Lower lobe of right lung (tissue), 2 donors: ENCODE data around the gene IFNLR1. TPM values are rescaled to one million over a fixed set of nuclear protein-coding genes. Genes with fewer than 3 reads are reported as not detected.
A peak's percentile ranks its signal among the peaks of the same experiment; 100 is the strongest.

Experiments
- ATAC-seq, 2 donors: fragments of 200-7000 bp; cut with Tn5 transposase; one replicate each; pipeline ENCODE4 v1.9.1; 2020 to 2022; ENCODE audit warnings: mild to moderate bottlenecking in 2 of 2, moderate library complexity in 2 of 2
- DNase-seq: peaks from one replicate; pipeline ENCODE4 v3.0.0-alpha.2; 2020
- H3K27ac ChIP-seq: fragments of 200-600 bp; one replicate; pipeline ENCODE4 v1.8.0; 2022
- H3K27me3 ChIP-seq: fragments of 200-600 bp; one replicate; pipeline ENCODE4 v1.8.0; 2022; ENCODE audit warnings: low read depth
- H3K36me3 ChIP-seq: fragments of 200-600 bp; one replicate; pipeline ENCODE4 v1.8.0; 2022; ENCODE audit warnings: mild to moderate bottlenecking
- H3K4me1 ChIP-seq: fragments of 200-600 bp; one replicate; pipeline ENCODE4 v1.8.0; 2022
- H3K4me3 ChIP-seq: fragments of 200-600 bp; one replicate; pipeline ENCODE4 v1.8.0; 2022; ENCODE audit warnings: mild to moderate bottlenecking
- H3K9me3 ChIP-seq: fragments of 200-600 bp; one replicate; pipeline ENCODE4 v1.8.0; 2022
- CTCF ChIP-seq: fragments of 200-600 bp; IDR thresholded peaks from one replicate; pipeline ENCODE4 v1.8.0; 2022; ENCODE audit warnings: antibody characterized with exemption, mild to moderate bottlenecking
- intact Hi-C: fragments of 100-400 bp; cut with DNase I; formaldehyde crosslinking; loops from one replicate; pipeline ENCODE4 v1.11.0; 2022
- total RNA-seq: library from RNA; stranded (reverse); fragmentation: NEBNext Ultra II Directional; extraction: Animal tissue kit (Norgen Biotek cat#: 25700); gene quantifications from one replicate; pipeline ENCODE4 v1.2.1, GENCODE V29; 2021
- donor health status: DM: no; HTN: yes; CAD: no; lungs with severe emphysema.

The IFNLR1 gene
- total RNA-seq, 1 donor from 2014 or later: 11.7 TPM

GRCh38 chr1:24126672-24127023 lies 60.4 kb downstream of the IFNLR1 start:
- Histone ChIP-seq H3K36me3 (no peaks in the 10 kb centered on the region), H3K27me3 (no peaks in the 10 kb centered on the region), H3K4me1 (no peaks in the 10 kb centered on the region), H3K9me3 (peaks cover 12% of the 10 kb centered on the region), H3K4me3 (no peak overlapping the region), H3K27ac (no peak overlapping the region)
- TF ChIP-seq CTCF: no peak
- no peak for ATAC-seq
- no peak for DNase-seq
- intact Hi-C loops: no loop called here

GRCh38 chr1:24126018-24126671 lies 60.9 kb downstream of the IFNLR1 start:
- ATAC-seq: no peak

DNA sequence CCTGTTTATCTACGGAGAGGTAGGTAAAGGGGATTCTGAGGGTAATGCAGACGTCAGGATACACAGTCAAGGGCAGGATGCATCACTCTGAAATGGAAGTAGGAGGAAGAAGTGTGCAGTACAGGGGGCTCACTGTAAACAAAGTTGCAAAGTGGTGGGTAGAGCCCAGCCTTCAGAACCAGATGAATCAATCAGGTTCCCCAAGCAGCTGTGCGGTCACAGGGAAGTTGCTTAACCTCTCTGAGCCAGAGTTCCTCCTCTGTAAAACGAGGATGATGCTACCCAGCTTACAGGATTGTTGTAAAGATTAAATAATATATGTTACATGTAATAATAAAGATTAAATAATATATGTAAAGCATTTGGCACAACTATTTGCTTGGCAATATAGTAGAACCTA lies 61.6 kb downstream of the IFNLR1 start:
- H3K9me3 ChIP-seq: peaks cover 5% of the 10 kb centered on the region

More at GRCh38 chr1:24126018-24126671, 60.9 kb downstream of the IFNLR1 start:
- Histone ChIP-seq H3K27ac (no peak overlapping the region), H3K9me3 (peaks cover 11% of the 10 kb centered on the region), H3K4me1 (no peaks in the 10 kb centered on the region), H3K4me3 (no peak overlapping the region), H3K27me3 (no peaks in the 10 kb centered on the region), H3K36me3 (no peaks in the 10 kb centered on the region)
- no peak for TF ChIP-seq CTCF
- intact Hi-C loops: no loop called here
- DNase-seq: no peak

GRCh38 chr1:24124980-24125379 lies 62.1 kb downstream of the IFNLR1 start:
- H3K9me3 ChIP-seq: peaks cover 1% of the 10 kb centered on the region
- DNase-seq: no peak

More for the DNA sequence above, 61.6 kb downstream of the IFNLR1 start:
- peaks cover 4% of the 10 kb centered on the region for H3K4me1 ChIP-seq
- intact Hi-C loops: no loop called here
- no peak overlapping the region for H3K27ac ChIP-seq
- H3K4me3 ChIP-seq: no peak overlapping the region
- no peaks in the 10 kb centered on the region for H3K27me3 ChIP-seq
- ATAC-seq (no peak), DNase-seq (peak; percentile 10)
- no peaks in the 10 kb centered on the region for H3K36me3 ChIP-seq
- no peak for TF ChIP-seq CTCF

GRCh38 chr1:24123611-24124010 lies 63.5 kb downstream of the IFNLR1 start:
- TF ChIP-seq CTCF: no peak
- ATAC-seq: no peak
- no peak overlapping the region for H3K27ac ChIP-seq
- H3K4me1 ChIP-seq: peaks cover 11% of the 10 kb centered on the region
- no peaks in the 10 kb centered on the region for H3K27me3 ChIP-seq
- H3K36me3 ChIP-seq: no peaks in the 10 kb centered on the region
- H3K4me3 ChIP-seq: no peak overlapping the region
- H3K9me3 ChIP-seq: no peaks in the 10 kb centered on the region
- intact Hi-C loops: no loop called here
- DNase-seq: peak; percentile 24

More at GRCh38 chr1:24124980-24125379, 62.1 kb downstream of the IFNLR1 start:
- Histone ChIP-seq H3K4me3 (no peak overlapping the region), H3K36me3 (no peaks in the 10 kb centered on the region), H3K27ac (no peak overlapping the region), H3K4me1 (peaks cover 8% of the 10 kb centered on the region), H3K27me3 (no peaks in the 10 kb centered on the region)
- ATAC-seq: no peak
- intact Hi-C loops: no loop called here
- TF ChIP-seq CTCF: no peak
